MM.1S (cell line): ENCODE results near the gene CYTH4.

Experiments
- CTCF ChIP-seq: fragments of 300-600 bp; sonication (generic); IDR thresholded peaks from 2 replicates; pipeline ENCODE4 v1.5.1; 2016; ENCODE audit warnings: antibody characterized with exemption, low read length, mixed read lengths
- EZH2 ChIP-seq: fragments of 300-600 bp; sonication (generic); optimal IDR thresholded peaks from 2 replicates; pipeline ENCODE3; 2017; ENCODE audit warnings: low read depth, mild to moderate bottlenecking, antibody characterized with exemption, low read length, mixed read lengths

- TF ChIP-seq CTCF = no peak
- no peak for TF ChIP-seq EZH2
Measured at GRCh38 chr22:37312549-37313183, 30.4 kb downstream of the CYTH4 start.
